Heart left ventricle (tissue), 16 donors: Measurements from ENCODE around the gene OSBP2. TPM values are rescaled to one million over a fixed set of nuclear protein-coding genes. Genes with fewer than 3 reads are reported as not detected.

Experiments used
- ATAC-seq, 4 donors: fragments of 200-7000 bp; cut with Tn5 transposase; one replicate each; pipeline ENCODE4 v1.9.1; 2020 to 2022; ENCODE audit warnings: moderate library complexity in 4 of 4, mild to moderate bottlenecking in 3 of 4, moderate number of reproducible peaks in 1 of 4
- DNase-seq, 5 donors: peaks; one replicate each; pipeline ENCODE4 v3.0.0-alpha.2; 2020
- H3K27ac ChIP-seq, 12 donors: fragments of 200-600 bp; sonication (generic) in 4 of 12; one replicate each; pipeline versions ENCODE4 v1.5.0 to v1.8.0; 2016 to 2022; ENCODE audit warnings: mild to moderate bottlenecking in 2 of 12
- H3K27me3 ChIP-seq, 9 donors: fragments of 200-600 bp; sonication (generic) in 2 of 9; one replicate each; pipeline versions ENCODE4 v1.5.1 to v1.8.0; 2016 to 2022; ENCODE audit warnings: mild to moderate bottlenecking in 3 of 9
- H3K36me3 ChIP-seq, 9 donors: fragments of 200-600 bp; sonication (generic) in 2 of 9; one replicate each; pipeline versions ENCODE4 v1.5.0 to v1.8.0; 2018 to 2022; ENCODE audit warnings: mild to moderate bottlenecking in 2 of 9
- H3K4me1 ChIP-seq, 12 donors: fragments of 200-600 bp; sonication (generic) in 4 of 12; one replicate each; pipeline versions ENCODE4 v1.5.0 to v1.8.0; 2016 to 2022; ENCODE audit warnings: mild to moderate bottlenecking in 3 of 12
- H3K4me3 ChIP-seq, 12 donors: fragments of 200-600 bp; sonication (generic) in 4 of 12; one replicate each; pipeline versions ENCODE4 v1.5.0 to v1.8.0; 2017 to 2022; ENCODE audit warnings: mild to moderate bottlenecking in 9 of 12, moderate library complexity in 4 of 12
- H3K9me3 ChIP-seq, 12 donors: fragments of 200-600 bp; sonication (generic) in 4 of 12; one replicate each; pipeline versions ENCODE4 v1.5.0 to v1.8.0; 2016 to 2022; ENCODE audit warnings: mild to moderate bottlenecking in 1 of 12
- POLR2A ChIP-seq, 2 donors: fragments of 450-650 bp; IDR thresholded peaks; one replicate each; pipeline ENCODE4 v1.6.1; 2017; ENCODE audit warnings: antibody characterized with exemption in 2 of 2, mild to moderate bottlenecking in 2 of 2, moderate library complexity in 2 of 2
- WGBS, 4 donors: extraction: QIAGEN DNeasy Blood & Tissue Kit in 2 of 4; methylation state at CpG; one replicate each; pipeline versions ENCODE4 v1.1.5 to v1.1.7; 2013 to 2018; 5-methylcytosine and 5-hydroxymethylcytosine counted together
- intact Hi-C, 10 donors: fragments of 100-400 bp; cut with DNase I; formaldehyde crosslinking; loops; one replicate each; pipeline versions ENCODE4 v1.11.1 to v1.14.2; 2022
- polyA plus RNA-seq, 2 donors: library from polyadenylated mRNA; stranded (reverse); fragments of 200-250 nt; gene quantifications; one replicate each; pipeline ENCODE4 v1.2.3, GENCODE V29; 2013
- total RNA-seq, 9 donors: library from RNA; depleted of rRNA in 2 of 9; stranded (reverse); fragments of >200 nt in 2 of 9; fragmentation: NEBNext Ultra II Directional in 3 of 9; extraction: Animal tissue kit (Norgen Biotek cat#: 25700) in 3 of 9; gene quantifications; one replicate each; pipeline versions ENCODE4 v1.1.0 to v1.2.4, GENCODE V29; 2016 to 2023
- TF ChIP-seq, protein P1 (sequence below), 12 donors: fragments of 200-600 bp; sonication (generic) in 4 of 12; IDR thresholded peaks; one replicate each; pipeline versions ENCODE4 v1.5.0 to v1.8.0; 2018 to 2022; ENCODE audit warnings: antibody characterized with exemption in 12 of 12, mild to moderate bottlenecking in 5 of 12
- donor health status: ischemic (EF 13 %, LVEDD 7.1; RV severe dilation, severe dysfunction).
- donor health status: healthy with polysubstance abuse.
- donor health status: DM: no; HTN: yes; CAD: no.
- donor health status: DM: no; HTN: no; CAD: no.
- donor health status: ischemic (EF 25% LVEDD 6.9; RV normal size, moderate dysfunction).
- donor health status: ischemic (EF 25% LVEDD 5.7; RV mildly dilated, moderate dysfunction).
- donor health status: healthy.
- donor health status: DM: yes; HTN: yes; CAD: no.
- donor health status: ischemic (EF 35%, LVEDD 5.7; RV mildly dilated, moderate dysfunction).
- donor health status: nonischemic (EF 11% LVEDD 7.7; RV severe dilation, severe dysfunction).
- donor health status: DM: yes; HTN: yes; CAD: no.
- donor health status: PGD.
- donor health status: ischemic (EF 29% LVEDD 5.4; RV normal size, mild dysfunction).
- donor health status: nonischemic (EF 23%, LVEDD 6.1; RV moderate dilation, normal function).

The OSBP2 gene
- total and polyA plus RNA-seq, 11 donors: 2.0 to 23.5 (median 12.2) TPM

GRCh38 chr22:30940685-30941362 is 246.2 kb downstream of the OSBP2 start:
- H3K4me1 ChIP-seq: peaks cover 0 to 15% (median 0%) of the 10 kb centered on the region in 12 donors
- no peak for DNase-seq
- no peaks in the 10 kb centered on the region for H3K27me3 ChIP-seq
- WGBS, 4 donors: 72 to 79% (median 75%) methylated on average over 7 of the region's 7 CpGs
- ATAC-seq: no peak
- intact Hi-C loops: loop anchor here in 5 of 10 donors (10.0 kb wide), 2 partner anchors 284 to 294 kb away; no protein-coding TSS in a partner anchor
- TF ChIP-seq, protein P1, sequence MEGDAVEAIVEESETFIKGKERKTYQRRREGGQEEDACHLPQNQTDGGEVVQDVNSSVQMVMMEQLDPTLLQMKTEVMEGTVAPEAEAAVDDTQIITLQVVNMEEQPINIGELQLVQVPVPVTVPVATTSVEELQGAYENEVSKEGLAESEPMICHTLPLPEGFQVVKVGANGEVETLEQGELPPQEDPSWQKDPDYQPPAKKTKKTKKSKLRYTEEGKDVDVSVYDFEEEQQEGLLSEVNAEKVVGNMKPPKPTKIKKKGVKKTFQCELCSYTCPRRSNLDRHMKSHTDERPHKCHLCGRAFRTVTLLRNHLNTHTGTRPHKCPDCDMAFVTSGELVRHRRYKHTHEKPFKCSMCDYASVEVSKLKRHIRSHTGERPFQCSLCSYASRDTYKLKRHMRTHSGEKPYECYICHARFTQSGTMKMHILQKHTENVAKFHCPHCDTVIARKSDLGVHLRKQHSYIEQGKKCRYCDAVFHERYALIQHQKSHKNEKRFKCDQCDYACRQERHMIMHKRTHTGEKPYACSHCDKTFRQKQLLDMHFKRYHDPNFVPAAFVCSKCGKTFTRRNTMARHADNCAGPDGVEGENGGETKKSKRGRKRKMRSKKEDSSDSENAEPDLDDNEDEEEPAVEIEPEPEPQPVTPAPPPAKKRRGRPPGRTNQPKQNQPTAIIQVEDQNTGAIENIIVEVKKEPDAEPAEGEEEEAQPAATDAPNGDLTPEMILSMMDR (IDR thresholded peaks at IDR 0.05): no peak
- no peak for TF ChIP-seq POLR2A (IDR thresholded peaks at IDR 0.05)
- H3K36me3 ChIP-seq: peaks cover 0 to 100% (median 100%) of the 10 kb centered on the region in 9 donors
- peak overlapping the region in 1 of 12 donors; percentile 3 for H3K4me3 ChIP-seq
- no peaks in the 10 kb centered on the region for H3K9me3 ChIP-seq
- H3K27ac ChIP-seq: peak overlapping the region in 1 of 12 donors; percentile 69

DNA sequence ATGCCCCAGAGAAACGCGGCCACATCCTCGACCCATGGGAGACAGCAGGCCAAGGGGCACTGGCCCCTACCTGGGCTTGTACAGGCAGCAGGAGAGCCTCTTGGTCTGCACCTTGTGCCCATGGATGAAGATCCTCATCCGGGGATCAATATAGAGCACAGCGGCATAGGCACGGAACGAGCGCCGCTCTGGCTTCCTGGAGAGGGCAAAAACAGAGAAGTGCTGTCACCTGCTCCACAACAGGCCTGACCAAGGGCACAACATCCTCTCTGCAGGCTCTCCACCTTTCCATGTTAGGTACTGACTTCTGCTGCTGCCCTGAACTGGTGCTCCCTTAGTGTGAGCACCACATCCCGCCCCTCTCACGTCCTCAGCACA is 246.7 kb downstream of the OSBP2 start:
- no peak overlapping the region for H3K4me3 ChIP-seq
- 90 to 96% (median 94%) methylated on average over 11 of the region's 11 CpGs for WGBS, 4 donors
- TF ChIP-seq, protein P1 (IDR thresholded peaks at IDR 0.05): no peak
- TF ChIP-seq POLR2A (IDR thresholded peaks at IDR 0.05): no peak
- H3K4me1 ChIP-seq: peaks cover 0 to 19% (median 1%) of the 10 kb centered on the region in 12 donors
- intact Hi-C loops: loop anchor here in 5 of 10 donors (10.0 kb wide), 2 partner anchors 283 to 293 kb away; no protein-coding TSS in a partner anchor
- no peaks in the 10 kb centered on the region for H3K27me3 ChIP-seq
- DNase-seq (no peak), ATAC-seq (no peak)
- peaks cover 0 to 100% (median 99%) of the 10 kb centered on the region in 9 donors for H3K36me3 ChIP-seq
- H3K9me3 ChIP-seq: no peaks in the 10 kb centered on the region
- peak overlapping the region in 1 of 12 donors; percentile 69 for H3K27ac ChIP-seq

DNA sequence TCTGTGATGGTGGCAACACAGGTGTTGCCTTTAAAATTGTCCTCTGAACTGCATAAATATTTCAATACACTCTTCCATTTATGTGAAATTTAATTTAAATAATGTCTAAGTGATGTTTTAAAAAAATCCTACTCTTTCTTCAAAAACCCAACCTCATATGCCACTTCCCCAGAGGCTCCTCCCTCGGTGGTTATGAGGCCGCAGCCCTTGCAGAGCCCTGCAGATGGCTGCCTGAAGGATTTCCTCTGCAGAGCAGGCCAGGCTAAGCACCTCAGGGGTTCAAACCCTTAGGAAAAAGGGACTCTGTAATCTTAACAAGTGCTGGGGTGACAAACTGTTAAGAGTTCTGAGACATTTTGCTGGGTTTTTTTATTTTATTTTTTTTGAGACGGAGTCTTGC is 248.7 kb downstream of the OSBP2 start:
- no peak for DNase-seq
- no peak overlapping the region for H3K4me3 ChIP-seq
- H3K27me3 ChIP-seq: no peaks in the 10 kb centered on the region
- no peaks in the 10 kb centered on the region for H3K9me3 ChIP-seq
- peaks cover 0 to 100% (median 82%) of the 10 kb centered on the region in 9 donors for H3K36me3 ChIP-seq
- intact Hi-C loops: loop anchor here in 5 of 10 donors (10.0 kb wide), 2 partner anchors 281 to 291 kb away; no protein-coding TSS in a partner anchor
- no peak for ATAC-seq
- no peak for TF ChIP-seq POLR2A (IDR thresholded peaks at IDR 0.05)
- TF ChIP-seq, protein P1 (IDR thresholded peaks at IDR 0.05): no peak
- 65 to 76% (median 71%) methylated on average over 3 of the region's 3 CpGs for WGBS, 4 donors
- peaks cover 0 to 37% (median 20%) of the 10 kb centered on the region in 12 donors for H3K4me1 ChIP-seq
- H3K27ac ChIP-seq: no peak overlapping the region

DNA sequence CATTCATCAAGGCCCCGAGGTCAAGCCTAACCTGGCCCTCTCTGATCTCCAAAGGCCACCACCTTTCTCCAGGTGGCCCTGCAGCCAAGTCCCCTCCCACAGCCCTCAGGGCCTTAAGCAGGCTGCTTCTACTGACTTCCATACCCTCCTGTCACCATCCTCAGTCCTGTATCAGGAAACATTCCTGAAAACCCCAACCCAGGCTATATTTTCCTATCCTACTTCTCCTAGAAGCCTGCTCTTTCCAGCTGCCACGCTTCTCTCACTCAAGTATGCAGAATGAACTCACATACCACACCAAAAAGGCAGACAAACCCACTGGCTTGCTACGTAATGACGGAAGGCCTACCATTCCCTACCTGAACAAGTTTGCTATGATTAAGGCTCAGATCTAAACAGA is 250.3 kb downstream of the OSBP2 start:
- 95 to 100% (median 97%) methylated on average over 4 of the region's 4 CpGs for WGBS, 4 donors
- H3K27me3 ChIP-seq: no peaks in the 10 kb centered on the region
- intact Hi-C loops: loop anchor here in 9 of 10 donors (5.0 to 10.0 kb wide), 7 partner anchors 92 to 290 kb away; partner anchors contain the start of gene SELENOM (in 1 of the 9)
- H3K27ac ChIP-seq: no peak overlapping the region
- peaks cover 0 to 100% (median 82%) of the 10 kb centered on the region in 9 donors for H3K36me3 ChIP-seq
- H3K4me3 ChIP-seq: no peak overlapping the region
- no peak for ATAC-seq
- peaks cover 0 to 39% (median 24%) of the 10 kb centered on the region in 12 donors for H3K4me1 ChIP-seq
- no peaks in the 10 kb centered on the region for H3K9me3 ChIP-seq
- no peak for TF ChIP-seq POLR2A (IDR thresholded peaks at IDR 0.05)
- TF ChIP-seq, protein P1 (IDR thresholded peaks at IDR 0.05): no peak
- no peak for DNase-seq
